ENCODE results near the gene ANKS1B. TPM values are rescaled to one million over a fixed set of nuclear protein-coding genes. Genes with fewer than 3 reads are reported as not detected.

ANKS1B gene
- total RNA-seq, 1 experiment from 2014 or later = 0.54 TPM

- TF ChIP-seq REST (IDR thresholded peaks at IDR 0.05; ENCODE audit: low read depth) = no peak
- TF ChIP-seq EGR1 (IDR thresholded peaks at IDR 0.05; ENCODE audit: low read depth) = no peak
- TF ChIP-seq POLR2A (IDR thresholded peaks at IDR 0.05; ENCODE audit: borderline replicate concordance, extremely low read depth, insufficient read depth, insufficient read length) = no peak
Observed at GRCh38 chr12:99027055-99027393, 957.7 kb downstream of the ANKS1B start (continued).

- H3K9me3 ChIP-seq (ENCODE audit: control insufficient read depth in 1 of 2, insufficient read depth in 1 of 2, low read depth in 1 of 2, low read length in 2 of 2) = no peaks in the 10 kb centered on the region
- no peak overlapping the region for H3K4me2 ChIP-seq (ENCODE audit: low read length)
- peaks cover 32% of the 10 kb centered on the region for H3K27me3 ChIP-seq (ENCODE audit: insufficient read depth, low read length)
- no peaks in the 10 kb centered on the region for H3K36me3 ChIP-seq (ENCODE audit: control insufficient read depth in 1 of 2, insufficient read depth in 2 of 2, low read length in 2 of 2)
- no peaks in the 10 kb centered on the region for H3K4me1 ChIP-seq (ENCODE audit: control insufficient read depth in 1 of 2, insufficient read depth in 2 of 2, low read length in 2 of 2)
- no peak overlapping the region for H3K9ac ChIP-seq (ENCODE audit: low read length)
- H3K4me3 ChIP-seq (replicated peaks in 1 of 2; ENCODE audit: low read depth in 1 of 2, low read length in 2 of 2) = no peak overlapping the region
- TF ChIP-seq JUND (IDR thresholded peaks at IDR 0.05) (no peak), ZNF274 (IDR thresholded peaks at IDR 0.05; ENCODE audit: low read depth, low read length) (no peak), ZFX (IDR thresholded peaks at IDR 0.05) (no peak), MAX (IDR thresholded peaks at IDR 0.05) (no peak), ATF3 (IDR thresholded peaks at IDR 0.05) (no peak), CEBPB (IDR thresholded peaks at IDR 0.05; ENCODE audit: low read depth) (no peak), EZH2phosphoT487 (IDR thresholded peaks at IDR 0.05; ENCODE audit: borderline replicate concordance) (no peak), FOSL1 (IDR thresholded peaks at IDR 0.05; ENCODE audit: low read depth) (no peak)
- DNase-seq (ENCODE audit: low read depth, low spot score) = no peak
- H3K9me2 ChIP-seq (ENCODE audit: insufficient read depth) = no peaks in the 10 kb centered on the region
- no TSS peak for BruUV-seq (replicated peaks)
- ChIA-PET CTCF (no interaction called here), POLR2A (no interaction called here), RAD21 (ENCODE audit: low non-redundant PET in 1 of 2, low total read pairs in 2 of 2, uncharacterized antibody in 2 of 2, unreplicated experiment in 2 of 2) (no interaction called here)
- H3K27ac ChIP-seq (ENCODE audit: low read depth, low read length) = no peak overlapping the region
- intact Hi-C loops (cut with micrococcal nuclease) = no loop called here
- H4K20me1 ChIP-seq (ENCODE audit: insufficient read depth) = no peaks in the 10 kb centered on the region
- H3K79me2 ChIP-seq (ENCODE audit: insufficient read depth, low read length) = no peaks in the 10 kb centered on the region
- ATAC-seq = no peak
- no peak overlapping the region for H2AFZ ChIP-seq (ENCODE audit: low read depth, low read length, poor library complexity, severe bottlenecking)
Observed at GRCh38 chr12:99026332-99027054, 958.2 kb downstream of the ANKS1B start.

All from HCT116 (cell line).